G401.6 (cell line): ENCODE data around the gene PFDN1.
"Not testable (repeated sequence)": the region's sequence is repeated elsewhere in the genome, so short reads cannot be mapped to it uniquely, and the experiment has no call there.

Experiments
- FAIRE-seq: peaks from 2 replicates; lab custom pipeline; 2012; peaks lifted over from hg19 to GRCh38; lab: Jason Lieb, UNC

Gene PFDN1

GRCh38 chr5:140302786-140303639 is at the start of gene PFDN1:
PFDN1 (minus strand) TSS chr5:140303101; CDS start chr5:140303073, 28 bp downstream.
- FAIRE-seq = peak; percentile 92

- peak; percentile 91 for FAIRE-seq
These were observed 48.9 kb upstream of the PFDN1 start for GRCh38 chr5:140351609-140352334.

DNA sequence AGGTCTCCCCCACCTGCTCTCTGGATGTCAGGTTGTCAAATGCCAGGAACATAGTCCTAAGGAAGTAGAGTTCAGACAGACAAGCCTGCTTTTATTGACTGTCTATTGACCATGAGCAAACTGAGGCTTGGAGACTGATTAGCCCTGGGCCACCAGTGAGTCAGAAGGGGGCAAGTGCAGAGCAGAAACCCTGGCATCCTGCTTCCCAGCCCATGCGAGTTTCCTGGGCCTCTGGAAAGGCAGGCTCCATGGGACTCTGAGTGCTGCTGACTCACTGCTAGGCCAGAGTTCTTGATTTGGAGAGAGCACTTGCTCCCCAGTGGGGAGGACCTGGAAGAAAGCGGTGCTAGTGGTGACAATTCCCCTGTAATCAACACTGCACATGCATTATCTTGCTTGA is 46.3 kb upstream of the PFDN1 start:
- FAIRE-seq = no peak

GRCh38 chr5:140348104-140348503 is 45.2 kb upstream of the PFDN1 start:
- FAIRE-seq = no peak

DNA sequence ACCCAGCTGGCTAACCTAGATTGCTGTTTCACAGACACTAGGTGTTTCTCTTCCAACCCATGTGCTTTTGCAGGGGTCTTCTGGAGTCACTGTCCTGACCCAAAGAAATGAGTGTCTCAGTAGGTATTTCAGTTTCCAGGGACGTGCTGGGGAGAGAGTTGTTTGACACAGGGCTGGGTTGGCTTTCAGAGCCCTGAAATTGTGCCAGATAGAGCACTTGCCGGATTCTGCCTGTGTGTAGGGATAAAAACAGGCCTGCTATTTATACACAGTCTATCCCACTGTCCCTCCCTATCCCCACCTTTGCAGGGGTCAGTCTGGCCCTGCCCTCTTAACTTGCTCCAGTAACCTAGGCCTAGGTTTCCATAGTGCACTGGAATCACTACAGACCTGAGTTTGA is 44.5 kb upstream of the PFDN1 start:
- FAIRE-seq = no peak

- no peak for FAIRE-seq
These were observed 43.7 kb upstream of the PFDN1 start, which contains the start of gene HBEGF for GRCh38 chr5:140346348-140347221. HBEGF (minus strand) TSS chr5:140346603; CDS start chr5:140346328, 275 bp downstream.

DNA sequence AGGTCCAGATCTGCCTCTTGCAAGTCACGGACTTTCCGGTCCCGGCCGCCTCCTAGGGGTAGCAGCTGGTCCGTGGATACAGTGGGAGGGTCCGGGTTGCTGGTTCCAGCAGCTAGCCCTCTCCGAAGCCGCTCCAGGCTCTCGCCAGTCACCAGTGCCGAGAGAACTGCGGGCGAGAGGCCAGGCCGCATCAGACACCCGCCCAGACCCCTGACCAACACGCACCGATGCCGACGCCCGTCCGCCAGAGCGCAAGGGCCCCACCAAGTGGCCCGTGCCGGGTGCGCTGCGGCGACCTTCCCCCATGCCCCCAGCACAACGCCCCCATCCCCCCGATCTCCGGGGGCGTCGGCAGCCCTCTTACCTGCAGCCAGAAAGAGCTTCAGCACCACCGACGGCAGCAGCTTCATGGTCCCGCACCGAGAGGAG is 43.0 kb upstream of the PFDN1 start:
- FAIRE-seq = no peak

DNA sequence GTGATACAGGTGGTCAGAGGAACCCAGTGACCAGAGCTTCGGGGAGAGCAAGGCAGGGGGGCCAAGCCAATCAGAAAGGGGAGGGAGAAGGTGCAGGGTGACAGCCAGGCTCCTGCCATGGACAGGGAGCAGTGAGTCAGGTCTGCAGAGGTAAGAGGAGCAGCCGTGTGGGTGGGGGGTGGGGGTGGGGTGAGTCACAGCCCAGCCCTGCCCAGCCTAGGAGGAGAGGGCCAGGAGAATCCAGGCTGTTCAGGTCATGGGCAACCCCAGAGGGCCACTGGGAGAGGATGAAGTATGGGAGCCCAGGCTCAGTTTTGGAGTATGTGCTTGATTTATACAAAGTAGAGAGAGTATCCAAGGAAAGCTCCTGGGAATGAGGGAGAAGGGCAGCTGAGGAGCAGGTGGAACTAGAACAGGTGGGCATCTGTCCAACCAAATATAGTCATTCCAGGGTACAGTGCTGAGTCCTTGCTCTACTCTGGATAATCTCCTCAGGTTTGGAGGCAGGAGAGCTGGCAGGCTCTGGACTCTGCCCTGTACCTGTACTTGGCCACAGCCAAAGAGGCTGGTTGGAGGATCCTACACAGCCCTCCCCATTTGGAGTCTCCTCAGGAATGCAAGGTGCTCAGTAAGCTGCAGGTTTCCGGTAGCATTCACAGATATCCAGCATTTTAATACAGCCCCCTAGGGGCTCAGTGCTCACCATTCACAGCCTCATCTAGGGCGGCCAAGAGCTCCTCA is 42.0 kb upstream of the PFDN1 start:
- FAIRE-seq = no peak

DNA sequence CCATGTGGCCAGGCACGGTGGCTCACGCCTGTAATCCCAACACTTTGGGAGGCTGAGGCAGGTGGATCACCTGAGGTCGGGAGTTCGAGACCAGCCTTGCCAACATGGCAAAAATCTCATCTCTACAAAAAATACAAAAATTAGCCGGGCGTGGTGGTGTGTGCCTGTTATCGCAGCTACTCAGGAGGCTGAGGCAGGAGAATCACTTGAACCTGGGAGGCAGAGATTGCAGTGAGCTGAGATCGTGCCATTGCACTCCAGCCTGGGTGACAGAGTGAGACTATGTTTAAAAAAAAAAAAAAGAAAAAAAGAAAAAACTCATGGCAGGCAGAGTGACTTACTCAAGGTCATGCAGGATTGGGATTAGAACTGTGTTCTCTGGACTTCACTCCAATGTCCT is 40.9 kb upstream of the PFDN1 start:
- FAIRE-seq = not testable (repeated sequence)

DNA sequence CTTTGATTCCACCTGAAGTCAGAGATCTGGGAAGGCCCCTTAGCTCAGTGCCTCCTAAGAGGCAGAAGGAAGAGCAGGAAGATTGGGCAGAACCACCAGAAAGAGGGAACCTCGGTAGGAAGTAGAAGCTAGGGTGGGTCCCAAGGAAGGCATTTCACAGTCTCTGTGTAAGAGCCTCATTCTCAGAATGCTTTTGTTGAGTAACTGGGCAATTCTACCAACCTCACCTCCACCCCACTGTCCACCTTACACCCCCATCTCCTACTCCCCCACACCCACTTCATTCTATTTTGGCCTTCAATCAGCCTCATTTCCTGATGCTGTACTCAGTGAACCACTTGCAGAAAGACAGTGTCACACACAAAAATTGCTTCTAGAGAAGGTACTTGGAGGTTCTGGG is 40.0 kb upstream of the PFDN1 start:
- FAIRE-seq = no peak

DNA sequence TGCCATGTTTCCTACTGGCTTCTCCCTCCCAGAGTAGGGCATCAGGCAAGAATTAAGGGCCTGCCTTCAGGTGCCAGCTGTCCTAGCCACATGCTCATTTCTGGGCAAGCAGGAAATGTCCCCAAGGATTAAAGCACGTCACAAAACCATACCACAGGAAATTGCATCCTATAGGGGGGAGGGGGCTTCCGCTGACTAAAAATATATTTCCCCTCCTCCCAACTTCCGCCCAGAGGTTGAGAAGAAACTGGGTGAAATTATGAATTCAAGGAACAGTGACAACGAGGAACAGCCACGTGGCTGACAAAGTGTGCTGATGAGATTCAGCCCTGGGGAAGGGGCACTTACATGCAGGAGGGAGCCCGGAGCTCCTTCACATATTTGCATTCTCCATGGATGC is 39.4 kb upstream of the PFDN1 start:
- FAIRE-seq = no peak

- no peak for FAIRE-seq
These were observed 38.7 kb upstream of the PFDN1 start for GRCh38 chr5:140341591-140341990.

GRCh38 chr5:140340605-140341121 is 37.8 kb upstream of the PFDN1 start:
- FAIRE-seq = no peak

- no peak for FAIRE-seq
These were observed 36.7 kb upstream of the PFDN1 start for GRCh38 chr5:140339636-140340035.

GRCh38 chr5:140338908-140339307 is 36.0 kb upstream of the PFDN1 start:
- FAIRE-seq = no peak

DNA sequence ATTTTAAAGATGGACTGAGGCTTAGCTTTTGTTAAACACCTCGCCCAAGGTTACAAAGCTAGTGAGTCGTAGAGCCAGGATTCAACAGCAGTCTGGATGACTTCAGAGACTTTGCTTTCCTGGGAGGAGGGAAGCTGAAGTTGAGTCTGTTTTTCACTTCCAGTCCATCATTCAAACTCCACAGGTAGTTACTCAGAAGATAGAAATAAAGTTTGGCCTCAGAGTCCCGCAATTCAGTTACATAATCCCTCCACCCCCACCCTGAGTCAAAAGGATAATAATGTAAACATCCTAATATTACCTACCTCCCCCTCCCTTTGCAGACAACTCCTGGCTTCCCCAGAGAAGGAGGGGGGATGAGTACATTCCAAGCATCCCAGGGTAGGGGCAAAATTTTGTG is 35.4 kb upstream of the PFDN1 start:
- peak; percentile 46 for FAIRE-seq

- no peak for FAIRE-seq
These were observed 35.0 kb upstream of the PFDN1 start for GRCh38 chr5:140337880-140338279.

- FAIRE-seq = no peak
These were observed 33.5 kb upstream of the PFDN1 start for GRCh38 chr5:140336388-140336787.

GRCh38 chr5:140331638-140332037 is 28.7 kb upstream of the PFDN1 start:
- FAIRE-seq = no peak

DNA sequence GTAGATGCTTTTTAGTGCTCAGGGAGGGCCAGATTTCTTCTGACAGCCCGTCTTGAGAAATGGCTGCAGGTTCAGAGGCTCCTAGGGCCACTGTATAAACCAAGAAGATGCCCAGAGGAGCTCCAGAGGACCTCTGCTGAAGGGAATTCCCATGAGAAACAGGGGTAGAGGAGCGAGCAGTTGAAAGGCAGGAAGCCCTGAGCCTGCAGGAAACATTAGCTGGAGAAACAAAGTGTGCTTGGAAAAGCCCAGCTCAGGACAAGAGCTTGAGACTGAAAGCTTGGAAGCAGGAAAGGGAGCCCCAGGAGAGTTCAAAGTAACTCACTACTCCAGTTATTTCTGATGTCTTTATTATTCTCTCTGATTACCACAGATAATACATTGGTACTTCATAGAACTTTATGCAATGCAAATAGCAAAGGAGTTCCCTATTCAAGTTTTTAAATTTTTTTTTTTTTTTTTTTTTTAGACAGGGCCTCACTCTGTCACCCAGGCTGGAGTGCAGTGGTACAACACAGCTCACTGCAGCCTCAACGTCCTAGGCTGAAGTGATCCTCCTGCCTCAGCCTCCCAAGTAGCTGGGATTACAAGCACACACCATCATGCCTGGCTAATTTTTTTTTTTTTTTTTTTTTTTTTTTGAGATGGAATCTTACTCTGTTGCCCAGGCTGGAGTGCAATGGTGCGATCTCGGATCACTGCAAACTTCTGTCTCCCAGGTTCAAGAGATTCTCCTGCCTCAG is 27.0 kb upstream of the PFDN1 start:
- FAIRE-seq = peak; percentile 72
